Epithelial cell of esophagus (primary cell): ENCODE results near the gene SYNE3.

ENCODE experiments used
- DNase-seq: peaks from one replicate; pipeline ENCODE4 v3.0.0; 2010; ENCODE audit warnings: low read depth
- H3K4me3 ChIP-seq: 2 replicates; pipeline ENCODE4 v1.5.1; 2011; ENCODE audit warnings: mild to moderate bottlenecking, low read length, control low read depth
- CTCF ChIP-seq: IDR thresholded peaks from 2 replicates; pipeline ENCODE4 v1.5.1; 2011; ENCODE audit warnings: low read depth, mild to moderate bottlenecking, low read length, control low read depth, inconsistent platforms; ENCODE audit not compliant: insufficient read depth; ENCODE audit errors: missing control alignments

SYNE3 gene

DNA sequence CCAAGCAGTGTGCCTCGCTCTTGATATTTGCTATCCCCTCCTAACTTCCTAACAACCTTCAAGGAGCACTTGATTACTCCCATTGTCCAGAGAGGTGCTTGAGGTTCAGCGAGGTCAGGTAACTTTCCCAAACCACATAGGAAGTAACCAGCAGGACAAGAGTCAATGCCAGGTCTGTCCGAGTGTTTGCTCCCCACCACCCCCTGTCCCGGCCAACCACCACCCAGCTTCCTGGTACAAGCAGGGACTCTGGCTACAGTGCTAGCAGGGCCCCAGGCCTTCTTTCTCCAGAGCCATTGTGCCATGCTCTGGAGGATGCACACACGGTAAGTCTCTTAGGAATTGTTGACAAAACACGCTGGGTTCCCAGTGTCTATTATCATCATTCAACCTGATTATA, 49.2 kb downstream of the SYNE3 start:
- no peak overlapping the region for H3K4me3 ChIP-seq
- DNase-seq, result no peak
- no peak for TF ChIP-seq CTCF
